Nucleus accumbens (tissue), 56 donors: ENCODE results near the gene TMEM184A.
A peak's percentile ranks its signal among the peaks of the same experiment; 100 is the strongest.

Experiments used
- DNase-seq, 56 donors: peaks; one replicate each; lab custom pipeline; 2025; lab: John Stamatoyannopoulos, UW

The TMEM184A gene

DNA sequence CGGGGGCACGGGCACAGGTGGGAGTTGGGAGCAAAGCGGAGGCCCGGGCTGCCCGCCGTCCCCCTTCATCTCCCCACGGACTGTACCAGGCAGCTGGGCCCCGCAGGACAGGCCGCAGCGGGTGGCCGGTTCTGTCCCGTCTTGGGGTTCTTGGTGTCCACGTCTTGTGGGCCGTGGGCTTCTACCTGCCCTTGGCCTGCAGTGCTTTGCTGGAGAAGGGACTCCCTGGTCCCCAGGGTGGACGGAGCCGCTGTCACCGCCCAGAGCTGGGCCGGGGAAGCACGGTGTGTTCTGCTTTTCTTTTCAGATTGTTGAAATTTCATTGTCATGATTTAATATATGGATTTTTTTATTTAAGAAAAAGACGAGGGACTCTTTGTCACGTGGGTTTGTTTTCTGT is 13.7 kb downstream of the TMEM184A start:
- no peak for DNase-seq

DNA sequence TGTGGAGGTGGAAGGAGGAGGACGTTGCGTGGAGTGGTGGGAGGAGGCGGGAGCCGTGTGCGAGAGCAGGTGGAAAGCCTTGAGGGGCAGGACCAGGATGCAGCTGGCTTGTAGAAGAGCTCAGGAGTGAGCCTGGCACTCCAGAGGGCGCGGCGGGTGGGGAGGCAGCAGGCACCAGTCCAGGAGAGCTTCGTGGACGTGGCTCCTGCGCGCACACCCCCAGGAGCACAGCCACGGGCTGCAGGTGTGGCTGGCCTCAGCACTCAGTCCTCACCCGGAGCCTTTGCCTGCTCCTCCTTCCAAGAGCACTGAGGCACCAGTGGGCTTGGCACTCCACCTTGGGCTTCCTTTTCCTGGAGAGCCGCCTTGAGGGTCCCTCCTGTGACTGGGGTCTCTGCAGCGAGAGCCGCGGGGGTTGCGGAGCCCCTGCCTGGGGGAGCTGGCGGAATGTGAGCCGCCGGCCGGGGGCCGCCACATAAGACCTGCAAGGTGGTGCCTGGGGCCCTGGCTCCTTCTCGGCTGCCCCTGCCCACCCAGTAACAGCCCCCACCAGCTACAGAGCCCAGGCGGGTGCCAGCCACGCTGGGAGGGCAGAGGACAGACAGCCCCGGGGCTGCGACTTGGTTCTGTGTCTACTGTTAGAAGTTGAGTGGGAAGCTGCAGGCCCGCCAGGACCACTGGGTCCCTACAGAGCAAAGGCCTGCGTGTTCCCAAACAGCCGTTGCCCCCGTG is 14.4 kb downstream of the TMEM184A start:
- DNase-seq: no peak

DNA sequence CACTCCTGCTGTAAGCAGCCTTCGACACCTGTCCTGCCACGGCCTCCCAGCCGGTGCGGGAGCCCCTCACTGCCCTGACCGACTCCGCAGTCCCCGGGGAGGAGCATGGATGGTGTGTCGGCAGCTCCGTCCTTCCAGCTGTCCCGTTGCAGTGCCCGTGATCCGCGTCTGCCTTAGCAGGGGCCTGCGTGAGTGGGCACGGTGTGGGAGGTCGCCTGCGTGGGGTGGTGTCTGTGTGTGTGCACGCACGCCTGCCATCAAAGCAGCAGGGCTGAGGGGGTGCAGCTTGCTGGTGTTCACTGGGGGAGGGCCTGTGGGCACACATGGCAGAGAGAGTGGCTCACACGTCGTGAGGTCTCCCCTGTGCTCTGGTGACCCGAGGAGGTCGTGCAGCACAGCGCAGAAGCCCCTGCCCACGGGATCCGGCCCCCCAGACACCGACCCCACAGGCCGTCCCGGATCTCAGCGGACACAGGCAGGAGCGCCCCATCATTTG is 15.2 kb downstream of the TMEM184A start:
- DNase-seq: no peak

DNA sequence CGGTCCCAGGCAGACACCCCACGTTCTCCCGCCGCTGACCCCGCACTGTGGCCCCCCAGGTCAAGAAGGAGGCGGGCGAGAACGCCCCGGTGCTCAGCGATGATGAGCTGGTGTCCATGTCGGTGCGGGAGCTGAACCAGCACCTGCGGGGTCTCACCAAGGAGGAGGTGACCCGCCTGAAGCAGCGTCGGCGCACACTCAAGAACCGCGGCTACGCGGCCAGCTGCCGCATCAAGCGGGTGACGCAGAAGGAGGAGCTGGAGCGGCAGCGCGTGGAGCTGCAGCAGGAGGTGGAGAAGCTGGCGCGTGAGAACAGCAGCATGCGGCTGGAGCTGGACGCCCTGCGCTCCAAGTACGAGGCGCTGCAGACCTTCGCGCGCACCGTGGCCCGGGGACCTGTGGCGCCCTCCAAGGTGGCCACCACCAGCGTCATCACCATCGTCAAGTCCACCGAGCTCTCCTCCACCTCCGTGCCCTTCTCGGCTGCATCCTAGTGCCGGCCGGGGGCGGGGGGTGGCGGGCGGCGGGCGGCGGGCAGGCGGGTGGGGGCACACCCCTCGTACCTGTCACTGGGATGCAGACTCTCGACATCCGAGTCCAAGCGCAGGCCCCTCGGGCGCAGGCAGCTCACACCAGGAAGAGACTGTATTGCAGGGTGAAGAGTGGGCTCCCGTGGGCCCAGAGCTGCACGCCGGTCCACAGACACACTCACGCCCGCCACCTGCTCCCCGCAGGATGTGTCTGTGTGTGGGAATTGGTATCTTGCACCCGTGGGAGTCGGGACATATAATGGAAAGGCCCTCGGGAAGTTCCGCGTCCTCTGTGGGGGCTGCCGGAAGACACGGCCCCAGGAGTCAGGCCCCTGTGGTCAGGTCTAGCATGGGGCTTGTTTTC is 15.9 kb downstream of the TMEM184A start:
- no peak for DNase-seq

DNA sequence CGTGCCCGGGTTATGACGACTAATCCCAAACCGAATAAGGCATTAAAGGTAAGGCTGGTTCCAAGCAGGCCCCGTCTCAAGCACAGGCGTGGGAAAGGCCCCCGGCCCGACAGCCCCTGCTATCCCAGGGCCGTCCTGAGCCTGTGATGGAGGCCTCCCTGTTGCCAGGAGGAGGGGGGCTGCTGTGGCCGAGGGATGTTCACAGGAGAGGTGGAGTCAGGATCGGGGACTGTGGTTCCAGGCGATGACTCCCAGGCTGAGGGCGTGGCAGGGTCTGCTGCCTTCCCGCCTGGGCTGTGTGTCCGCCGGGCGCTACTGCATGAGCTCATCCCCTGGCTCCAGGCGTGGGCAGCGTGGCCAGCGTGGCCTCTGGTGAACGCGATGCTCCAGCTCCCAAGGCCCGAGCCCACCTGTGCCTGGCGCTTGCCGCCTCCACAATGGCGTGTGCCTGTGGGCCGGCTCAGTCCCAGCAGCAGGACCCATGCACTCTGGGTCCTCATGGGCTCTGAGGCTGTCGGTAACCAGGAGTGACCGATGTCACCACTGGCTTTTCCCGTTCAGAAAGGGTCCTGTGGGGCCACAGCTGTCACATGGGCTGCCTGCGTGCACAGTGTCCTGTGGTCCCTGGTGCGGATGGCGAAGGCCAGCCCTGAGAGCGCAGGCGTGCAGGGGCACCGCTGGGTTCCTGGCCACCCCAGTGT is 16.7 kb downstream of the TMEM184A start:
- DNase-seq: no peak

DNA sequence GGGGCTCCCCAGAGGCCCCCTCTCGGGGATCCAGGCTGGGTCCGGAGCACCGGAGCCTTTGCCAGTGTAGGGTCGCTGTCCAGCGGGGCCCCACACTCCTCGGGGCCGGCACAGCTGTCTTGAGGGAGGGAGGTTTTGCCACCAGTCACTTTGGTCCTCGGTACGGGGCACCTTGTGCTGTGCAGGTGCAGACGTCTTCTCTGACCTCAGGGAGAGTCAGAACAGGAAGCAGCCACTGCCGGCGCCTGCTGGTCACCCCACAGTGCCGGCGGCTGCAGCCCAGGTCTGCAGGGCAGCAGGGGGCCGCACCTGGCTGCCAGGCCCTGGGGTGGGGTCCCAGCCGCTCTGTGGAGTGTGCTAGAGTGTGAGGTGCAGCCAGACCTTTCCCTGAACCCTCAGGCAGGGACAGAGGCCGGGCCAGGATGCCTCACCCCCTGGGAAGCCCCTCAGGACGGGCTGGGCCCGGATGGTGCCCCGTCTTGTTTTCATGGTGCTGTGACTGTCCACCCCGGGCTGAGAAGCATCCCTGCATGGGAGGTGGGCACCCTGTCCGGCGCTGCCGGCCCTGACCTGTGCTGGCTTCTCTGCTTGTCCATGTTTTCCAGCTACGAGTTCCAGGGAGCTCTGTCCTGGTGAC is 17.3 kb downstream of the TMEM184A start:
- DNase-seq: no peak

DNA sequence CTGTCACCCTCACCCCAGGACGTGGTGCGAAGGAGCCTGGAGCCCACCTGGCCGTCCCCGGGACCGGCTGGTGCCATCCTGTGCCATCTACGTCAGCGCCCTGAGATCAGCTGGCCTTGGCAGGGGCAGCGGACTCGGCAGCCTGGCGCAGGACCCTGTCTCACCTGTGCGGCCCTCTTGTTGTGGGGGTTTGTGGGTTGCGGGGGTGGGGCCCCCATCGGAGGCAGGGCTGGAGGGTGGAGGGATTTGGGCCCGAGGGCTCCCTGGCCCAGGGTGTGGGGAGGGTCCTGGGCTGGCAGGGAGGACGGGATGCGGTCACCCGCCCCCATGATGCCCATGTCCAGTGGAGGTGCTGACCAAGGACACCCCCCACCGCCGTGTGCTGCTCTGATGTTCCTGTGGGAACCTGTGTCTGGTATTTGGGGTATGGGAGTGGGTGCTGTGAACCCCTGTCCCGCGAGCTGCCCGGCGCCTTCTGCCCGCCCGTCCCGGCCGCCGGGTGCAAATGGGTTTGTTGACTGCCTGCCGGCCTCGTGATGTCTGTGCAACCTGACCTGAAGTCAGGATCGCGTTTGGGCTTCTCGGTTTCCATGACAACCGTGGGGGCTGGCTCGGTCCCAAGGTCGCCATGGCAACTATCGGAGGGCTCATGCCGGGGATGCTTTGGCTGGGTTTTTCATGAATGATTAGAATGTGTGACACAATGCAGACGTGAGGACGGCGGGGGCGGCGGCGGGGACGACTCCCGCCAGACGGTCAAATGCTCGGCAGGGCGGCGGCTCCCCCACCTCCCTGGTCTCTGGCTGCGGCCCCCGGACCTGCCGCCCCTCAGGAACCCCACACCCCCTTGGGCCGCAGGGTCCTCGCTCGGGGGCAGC is 18.2 kb downstream of the TMEM184A start:
- DNase-seq: peak in 43 of 56 donors; percentile 6 to 89 (median 38)

DNA sequence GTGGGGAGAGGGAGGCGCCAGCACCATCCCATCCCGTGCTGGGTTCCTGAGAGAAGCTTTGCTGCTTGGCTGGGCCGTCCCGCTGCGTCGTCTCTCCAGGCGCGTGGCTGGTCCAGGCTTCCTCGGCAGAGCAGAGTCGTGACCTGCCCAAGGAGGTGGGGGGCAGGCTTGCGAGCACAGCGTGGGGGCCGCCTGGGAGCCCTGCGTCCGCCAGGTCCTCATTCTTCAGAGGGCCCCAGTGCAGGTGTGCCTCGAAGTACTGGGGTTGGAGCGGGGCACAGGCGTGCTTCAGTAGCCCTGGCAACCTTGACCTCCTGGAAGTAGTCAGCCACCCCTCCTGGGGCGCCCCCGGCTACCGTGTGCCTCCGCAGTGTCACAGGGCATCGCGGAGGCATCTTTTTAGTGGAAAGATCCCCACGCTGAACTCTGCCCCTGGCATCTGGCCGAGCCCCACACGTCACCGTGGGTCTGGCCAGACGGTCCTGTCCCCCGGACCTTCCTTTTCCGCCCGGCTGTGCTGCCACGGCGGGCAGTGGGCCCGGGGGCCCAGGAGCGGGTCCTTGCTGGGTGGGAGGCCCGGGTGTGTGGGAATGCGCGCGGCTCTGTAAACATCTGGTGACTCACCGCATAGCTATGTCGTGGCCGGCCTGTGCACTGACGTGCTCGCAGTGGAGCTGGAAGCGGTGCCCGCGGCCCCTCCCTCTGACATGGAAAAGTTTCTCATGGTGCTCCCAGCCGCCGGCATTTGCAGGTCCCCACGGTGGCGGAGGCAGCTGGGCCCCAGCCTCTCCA is 19.1 kb downstream of the TMEM184A start:
- DNase-seq: peak in 26 of 56 donors; percentile 17 to 94 (median 42)

DNA sequence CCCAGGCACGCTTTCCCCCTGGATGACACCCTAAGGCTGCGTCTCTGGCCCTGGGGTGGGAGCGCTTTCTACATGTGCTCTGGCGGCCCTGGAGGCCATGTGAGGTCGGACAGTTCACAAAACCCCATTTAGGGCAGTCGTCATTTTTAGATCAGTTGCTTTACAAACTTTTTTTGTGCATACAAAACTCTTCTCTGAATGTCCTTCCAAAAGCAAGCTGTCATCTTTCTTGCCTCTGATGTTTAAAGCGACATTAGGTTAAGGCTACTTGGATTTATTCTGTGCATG is 19.6 kb downstream of the TMEM184A start:
- no peak for DNase-seq

DNA sequence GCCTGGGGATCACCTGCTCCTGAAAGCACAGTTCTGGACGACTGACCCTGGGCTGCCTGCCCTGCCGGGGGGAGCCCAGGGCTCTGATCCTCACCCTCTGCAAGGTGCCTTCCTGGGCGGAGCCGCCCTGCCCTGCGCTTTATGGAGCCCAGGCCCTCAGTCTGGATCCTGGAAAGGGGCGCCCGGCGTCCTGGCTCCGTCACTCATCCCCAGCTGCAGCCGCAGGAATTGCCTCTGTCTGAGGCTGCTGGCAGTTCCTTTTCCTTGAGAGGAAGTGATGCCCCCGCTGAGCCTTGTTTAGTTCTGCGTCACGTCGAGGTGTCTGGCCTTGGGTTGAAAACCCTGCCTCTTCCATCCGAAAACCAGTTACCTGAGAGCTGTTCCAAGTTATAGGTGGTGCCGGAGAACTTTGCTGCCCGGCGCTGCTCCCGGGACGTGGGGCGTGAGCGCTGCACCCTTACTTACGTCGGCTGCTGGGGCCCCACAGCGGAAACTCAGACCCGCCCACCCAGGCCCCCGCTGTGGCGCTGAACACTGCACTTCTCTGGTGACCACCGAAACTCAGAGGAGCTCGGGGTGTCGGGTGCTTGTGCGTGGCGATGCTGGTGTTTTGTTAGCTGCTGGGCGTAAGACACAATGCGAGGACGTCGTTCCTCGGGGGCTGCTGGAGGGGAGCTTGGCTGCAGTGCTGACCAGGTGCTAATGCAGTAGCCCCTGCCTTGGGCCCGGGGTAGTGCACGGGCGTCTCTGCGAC is 20.1 kb downstream of the TMEM184A start:
- DNase-seq: no peak

DNA sequence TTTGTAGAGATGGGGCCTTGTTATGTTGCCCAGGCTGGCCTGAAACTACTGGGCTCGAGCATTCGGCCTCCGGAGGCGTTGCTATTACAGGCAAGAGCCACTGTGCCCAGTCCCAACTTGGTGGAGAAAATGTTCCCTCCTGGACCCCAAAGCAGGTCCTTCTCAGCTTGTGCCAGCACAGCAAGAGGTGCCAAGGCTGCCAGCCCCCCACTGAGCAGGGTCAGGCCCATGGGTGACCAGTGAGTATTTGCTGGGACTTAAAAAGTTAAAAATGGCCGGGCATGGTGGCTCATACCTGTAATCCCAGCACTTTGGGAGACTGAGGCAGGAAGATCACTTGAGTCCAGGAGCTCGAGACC is 20.9 kb downstream of the TMEM184A start:
- no peak for DNase-seq

DNA sequence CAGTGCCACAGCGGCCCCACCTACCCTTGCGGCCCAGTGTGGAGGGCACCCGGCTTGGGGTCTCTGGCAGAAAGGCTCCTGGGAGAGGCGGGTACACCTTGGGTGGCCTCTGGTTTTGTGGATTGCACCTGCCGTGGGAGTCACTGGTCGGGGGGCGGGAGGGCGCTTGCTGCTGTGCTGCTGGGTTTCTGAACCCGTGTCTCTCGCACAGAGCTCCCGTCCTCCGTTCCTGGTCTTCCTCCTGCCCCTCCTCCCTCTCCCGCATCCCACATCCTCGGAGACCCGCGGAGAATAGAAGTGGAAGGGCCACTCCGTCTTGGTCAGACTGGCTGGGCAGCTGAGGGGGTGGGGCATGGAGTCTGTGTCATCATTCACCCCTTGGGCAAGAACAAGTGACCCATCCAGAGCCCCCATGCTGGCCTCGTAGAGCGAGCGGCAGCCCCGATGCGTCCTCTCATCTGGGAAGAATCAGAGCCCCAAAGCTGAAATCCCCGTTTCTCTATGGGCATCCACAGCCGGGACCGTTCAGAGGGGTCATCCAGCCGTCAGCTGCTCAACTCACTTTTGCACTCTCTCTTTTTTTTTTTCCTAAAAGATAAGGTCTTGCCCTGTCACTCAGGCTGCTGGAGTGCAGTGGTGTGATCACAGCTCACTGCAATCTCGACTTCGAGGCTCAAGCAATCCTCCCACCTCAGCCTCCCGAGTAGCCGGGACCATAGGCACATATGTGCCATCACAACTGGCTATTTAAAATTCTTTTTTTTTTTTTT is 21.5 kb downstream of the TMEM184A start:
- no peak for DNase-seq

DNA sequence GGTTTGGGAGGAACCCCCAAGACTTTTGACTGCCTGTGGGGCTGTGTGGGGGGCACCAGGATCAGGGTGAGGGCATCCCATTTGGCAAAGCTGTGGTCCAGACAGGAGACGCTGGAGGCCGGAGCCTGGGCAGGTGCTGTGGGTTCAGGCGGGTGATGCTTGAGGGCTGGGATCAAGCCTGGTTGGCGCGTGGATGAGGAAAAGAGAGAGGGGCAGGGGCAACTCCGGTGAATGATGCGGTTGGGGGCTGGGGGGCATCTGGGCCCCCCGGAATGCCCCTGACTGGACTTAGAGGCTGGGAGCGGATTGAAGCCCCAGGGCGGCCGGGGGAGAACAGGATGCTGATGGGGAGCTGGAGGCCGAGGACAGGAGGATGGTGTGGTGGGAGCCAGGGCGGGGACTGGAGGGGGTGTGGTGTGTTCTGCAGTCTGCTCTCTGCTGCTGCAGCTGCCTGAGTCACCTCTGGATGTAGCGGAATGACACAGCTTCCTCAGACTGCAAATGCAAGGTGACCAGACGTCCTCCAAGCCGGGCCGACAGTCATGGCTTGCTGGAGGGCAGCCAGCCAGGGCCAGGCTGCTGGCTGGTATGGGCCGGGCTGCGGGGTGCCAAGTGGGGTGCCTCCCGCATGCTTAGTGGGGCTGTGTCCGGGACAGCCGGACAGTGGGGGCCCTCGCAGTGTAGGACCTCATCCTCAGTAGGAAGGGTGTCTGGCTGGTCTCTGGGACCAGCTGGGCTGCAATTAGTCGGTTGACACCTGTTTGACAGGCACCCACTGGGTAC is 22.3 kb downstream of the TMEM184A start:
- DNase-seq: peak in 1 of 56 donors; percentile 23

DNA sequence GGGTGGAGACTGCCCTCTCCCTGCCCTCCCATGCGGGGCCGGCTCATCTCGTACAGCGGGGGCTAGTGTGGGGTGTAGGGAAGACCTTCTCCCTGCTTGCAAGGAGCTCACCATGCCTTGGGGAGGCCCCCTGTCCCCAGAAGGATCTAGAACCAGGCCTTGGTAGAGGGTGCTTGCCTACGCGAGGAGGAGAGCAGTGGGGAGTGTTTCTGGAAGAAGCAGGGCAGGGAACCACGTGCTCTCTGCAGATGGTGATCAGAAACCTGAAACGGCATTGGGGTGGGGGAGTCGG is 22.8 kb downstream of the TMEM184A start:
- DNase-seq: no peak

DNA sequence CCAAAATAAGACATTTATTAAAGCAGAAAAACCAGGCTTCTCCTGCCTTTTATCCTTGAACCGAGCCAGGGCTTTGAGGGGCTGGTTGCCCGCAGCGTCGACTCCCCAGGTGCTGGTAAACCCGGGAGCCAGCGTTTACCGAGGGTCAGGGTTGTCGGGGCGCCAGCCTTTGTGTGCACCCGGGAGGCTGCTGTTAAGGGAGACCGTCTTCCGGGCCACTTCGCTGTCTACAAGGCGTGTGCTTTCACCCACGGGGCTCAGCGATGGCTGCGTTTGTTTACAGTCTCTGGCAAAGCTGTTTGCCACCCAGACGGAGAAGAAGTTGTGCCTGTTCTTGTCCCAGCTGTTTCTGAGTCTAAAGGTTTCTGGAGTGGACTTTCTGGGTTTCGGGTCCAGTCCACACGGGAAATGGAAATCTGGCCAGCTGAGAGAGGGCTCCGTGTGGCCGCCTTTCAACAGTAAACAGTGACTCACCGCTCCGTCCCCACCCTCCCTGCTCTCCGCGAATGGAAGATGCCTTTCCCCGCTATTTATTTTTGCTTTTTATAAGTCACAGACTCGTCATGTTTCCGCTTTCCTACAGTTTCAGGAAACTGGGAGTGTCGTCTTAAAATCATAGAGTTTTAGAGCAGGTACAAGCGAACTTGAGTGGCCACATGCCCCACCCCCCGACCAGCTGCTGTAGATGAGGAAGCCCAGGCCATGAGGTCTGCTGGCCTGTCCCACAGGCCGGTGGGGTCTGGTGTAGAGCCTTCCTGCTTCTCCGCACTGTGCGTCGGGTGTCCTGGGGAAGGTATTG is 23.4 kb downstream of the TMEM184A start:
- peak in 16 of 56 donors; percentile 23 to 77 (median 42) for DNase-seq

DNA sequence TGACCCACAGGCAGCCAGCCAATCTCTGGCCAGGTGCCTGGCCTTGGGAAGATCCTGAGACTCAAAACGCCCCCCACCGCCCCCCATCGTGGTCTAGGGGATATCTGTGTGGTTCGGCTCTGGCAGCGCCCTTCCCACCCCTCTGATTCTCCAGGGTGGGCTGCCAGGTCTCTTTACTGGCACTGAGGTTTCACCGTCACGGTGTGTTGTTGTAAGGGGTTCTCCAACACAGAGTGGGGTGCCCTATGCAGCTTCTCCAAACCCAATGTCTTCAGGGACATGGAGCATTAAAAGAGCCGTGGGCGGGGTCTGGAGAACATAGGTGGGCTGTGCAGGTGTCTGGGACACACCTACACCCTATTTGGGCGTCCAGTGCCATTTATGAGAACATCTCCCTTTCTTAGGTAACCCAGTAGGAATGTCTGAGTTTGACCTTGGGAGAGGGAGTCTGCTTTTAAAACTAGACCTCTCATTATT is 24.0 kb downstream of the TMEM184A start:
- no peak for DNase-seq
